CD4-positive, alpha-beta T cell treated with Interleukin-1 beta for 1 hour (primary cell): ENCODE results near the gene ADCY4.
"Not testable (repeated sequence)": the region's sequence is repeated elsewhere in the genome, so short reads cannot be mapped to it uniquely, and the experiment has no call there.

Source experiments
- DNase-seq, 2 donors: peaks; one replicate each; pipeline ENCODE4 v3.0.0-alpha.2; 2020 to 2022

ADCY4 gene

DNA sequence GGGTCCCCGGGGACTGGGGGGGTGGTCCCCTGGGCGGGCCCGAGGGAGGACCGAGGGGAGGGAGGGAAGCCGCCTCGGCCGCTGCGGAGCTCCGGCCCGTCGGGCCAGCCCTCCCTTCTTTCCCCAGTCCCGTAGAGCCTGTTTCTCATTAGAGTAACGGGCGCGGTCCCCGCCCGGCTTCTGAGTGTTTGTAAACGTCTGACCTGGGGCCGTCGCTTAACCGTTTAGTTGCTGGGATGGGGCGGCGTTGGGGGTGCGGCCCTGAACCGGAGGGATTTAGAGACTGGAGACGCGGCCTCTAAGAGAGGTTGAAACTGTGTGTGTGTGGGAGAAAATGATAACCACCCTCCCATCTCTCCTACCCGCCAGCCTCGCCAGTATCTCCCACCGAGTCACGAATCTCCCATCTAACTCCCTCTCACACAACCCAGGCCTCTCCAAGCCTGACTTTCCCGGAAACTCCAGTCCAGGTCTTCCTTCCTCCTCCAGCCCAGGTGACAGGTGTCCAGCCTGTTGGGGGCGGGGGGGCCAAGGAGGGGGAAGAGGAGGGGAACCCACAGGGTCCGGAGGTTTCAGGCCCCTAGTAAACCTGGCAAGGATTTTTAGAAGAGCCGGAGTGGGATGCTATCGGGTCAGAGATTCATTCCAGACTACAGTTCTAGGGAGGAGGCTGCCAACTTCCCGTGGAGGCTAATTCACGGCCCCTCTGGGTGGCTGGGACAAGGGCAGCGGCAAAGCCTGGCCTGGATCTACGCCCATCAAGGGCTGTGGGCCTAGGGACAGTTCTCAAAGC, 32.0 kb upstream of the ADCY4 start:
- peak; percentile 13 to 82 for DNase-seq

DNA sequence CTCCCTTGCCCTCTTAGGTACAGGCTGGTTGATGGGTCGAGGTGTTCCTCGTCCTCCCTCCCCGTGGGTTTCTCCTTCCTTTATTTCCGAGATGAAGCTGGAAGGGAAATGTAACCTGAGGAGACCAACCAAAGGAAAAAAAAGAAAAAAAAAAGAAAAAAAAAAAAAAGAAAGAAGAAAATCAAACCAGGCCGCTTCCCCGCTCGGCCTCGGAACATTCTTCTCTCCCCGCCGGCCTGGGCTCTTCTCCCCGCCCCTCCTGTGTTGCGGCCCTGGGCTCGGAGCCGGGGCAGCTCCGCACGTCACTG, 31.5 kb upstream of the ADCY4 start:
- DNase-seq = no peak

GRCh38 chr14:24365600-24366412, 30.9 kb upstream of the ADCY4 start:
- peak; percentile 65 to 81 for DNase-seq

- DNase-seq = no peak
Observed at GRCh38 chr14:24364841-24365240, 30.0 kb upstream of the ADCY4 start.

DNA sequence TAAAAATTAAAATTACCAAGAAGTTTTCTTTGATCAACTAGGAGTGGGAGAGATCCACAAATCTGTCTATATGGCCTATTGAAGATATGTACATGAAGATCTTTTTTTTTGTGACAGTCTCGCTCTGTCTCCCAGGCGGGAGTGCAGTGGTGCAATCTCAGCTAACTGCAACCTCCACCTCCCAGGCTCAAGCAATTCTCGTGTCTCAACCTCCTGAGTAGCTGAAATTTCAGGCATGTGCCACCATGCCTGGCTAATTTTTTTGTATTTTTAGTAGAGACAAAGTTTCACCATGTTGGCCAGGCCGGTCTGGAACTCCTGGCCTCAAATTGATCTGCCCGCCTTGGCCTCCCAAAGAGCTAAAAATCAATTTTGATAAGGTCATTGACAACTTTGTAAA, 28.5 kb upstream of the ADCY4 start:
- DNase-seq = no peak

GRCh38 chr14:24362241-24362960, 27.5 kb upstream of the ADCY4 start:
- DNase-seq = no peak

DNA sequence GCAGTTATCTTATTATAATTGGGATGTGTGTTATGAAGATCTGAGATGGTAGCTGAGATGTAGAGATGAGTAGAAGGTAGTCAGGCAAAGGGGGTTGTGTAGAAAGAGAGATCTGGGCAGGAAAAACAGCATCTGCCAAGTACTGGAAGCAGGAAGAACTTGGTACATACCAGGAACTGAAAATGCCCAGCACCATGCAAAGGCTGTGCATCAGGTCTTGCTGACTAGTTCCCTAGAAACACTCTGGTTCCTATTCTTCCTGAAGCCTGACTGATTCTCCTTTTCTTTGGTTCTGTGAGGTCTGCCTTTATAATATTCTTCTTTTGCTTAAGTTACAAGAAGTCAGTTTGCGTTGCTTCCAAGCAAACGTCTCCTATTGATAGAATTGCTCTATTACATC, 26.5 kb upstream of the ADCY4 start:
- no peak for DNase-seq

GRCh38 chr14:24360281-24360680, 25.4 kb upstream of the ADCY4 start:
- no peak for DNase-seq

DNA sequence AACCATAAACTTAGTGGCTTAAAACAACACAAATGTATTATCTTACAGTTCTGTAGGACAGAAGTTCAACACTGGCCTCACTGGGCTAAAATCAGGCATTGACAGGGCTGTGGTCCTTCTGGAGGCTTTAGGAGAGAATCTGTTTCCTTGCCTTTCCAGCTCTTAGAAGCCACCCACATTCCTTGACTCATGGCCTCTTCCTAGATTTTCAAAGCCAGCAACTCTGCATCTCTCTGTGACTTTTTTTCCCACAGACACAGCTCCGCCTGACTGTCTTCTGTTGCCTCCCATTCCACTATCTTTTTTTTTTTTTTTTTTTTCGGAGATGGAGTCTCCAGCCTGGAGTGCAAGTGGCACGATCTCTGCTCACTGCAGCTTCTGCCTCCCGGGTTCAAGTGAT, 21.3 kb upstream of the ADCY4 start:
- no peak for DNase-seq

DNA sequence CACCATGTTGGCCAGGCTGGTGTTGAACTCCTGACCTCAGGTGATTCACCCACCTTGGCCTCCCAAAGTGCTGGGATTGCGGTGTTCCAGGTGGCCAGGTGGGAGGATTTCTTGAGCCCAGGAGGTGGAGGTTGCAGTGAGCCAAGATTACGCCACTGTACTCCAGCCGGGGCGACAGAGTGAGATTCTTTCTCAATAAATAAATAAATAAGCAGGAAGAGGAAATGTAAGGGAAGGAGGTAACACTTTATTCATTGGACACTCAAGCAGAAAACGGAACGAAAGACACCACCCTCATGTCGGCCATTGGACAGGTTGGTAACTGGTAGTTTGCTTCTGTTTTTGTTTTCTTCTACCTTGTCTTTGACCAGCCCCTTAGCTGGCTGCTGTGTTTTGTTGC, 20.1 kb upstream of the ADCY4 start:
- no peak for DNase-seq

- DNase-seq = not testable (repeated sequence)
Observed at GRCh38 chr14:24354482-24354825, 19.6 kb upstream of the ADCY4 start.

GRCh38 chr14:24353559-24354481, 18.9 kb upstream of the ADCY4 start:
- DNase-seq = no peak

- DNase-seq = no peak
Observed at GRCh38 chr14:24351517-24351916, 16.6 kb upstream of the ADCY4 start.

GRCh38 chr14:24349742-24350141, 14.9 kb upstream of the ADCY4 start:
- no peak for DNase-seq

- DNase-seq = no peak
Observed at GRCh38 chr14:24348186-24348585, 13.3 kb upstream of the ADCY4 start.

DNA sequence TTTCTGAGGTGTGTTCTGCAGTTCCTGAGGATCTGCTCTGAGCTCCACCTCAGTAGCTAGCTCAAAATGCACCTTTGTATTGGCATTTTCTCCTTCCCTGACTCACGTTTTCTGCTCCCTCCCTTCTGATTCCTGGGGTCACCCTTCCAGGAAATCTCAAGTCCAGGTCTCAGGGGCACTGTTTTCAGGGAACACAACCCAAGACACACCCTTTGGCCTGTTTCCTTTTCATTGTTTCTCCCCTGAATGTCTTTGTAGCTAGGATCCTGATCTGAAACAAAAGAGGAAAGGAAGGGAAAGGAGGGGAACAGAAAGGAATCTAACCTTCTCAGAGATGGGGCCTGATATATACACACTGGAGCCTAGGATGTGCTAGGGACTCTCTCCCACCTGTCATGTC, 12.3 kb upstream of the ADCY4 start:
- no peak for DNase-seq

- DNase-seq = no peak
Observed at GRCh38 chr14:24343795-24344660, 9.2 kb upstream of the ADCY4 start.

GRCh38 chr14:24342889-24343288, 8.0 kb upstream of the ADCY4 start:
- no peak for DNase-seq

- DNase-seq = no peak
Observed at GRCh38 chr14:24340606-24341005, 5.7 kb upstream of the ADCY4 start.

DNA sequence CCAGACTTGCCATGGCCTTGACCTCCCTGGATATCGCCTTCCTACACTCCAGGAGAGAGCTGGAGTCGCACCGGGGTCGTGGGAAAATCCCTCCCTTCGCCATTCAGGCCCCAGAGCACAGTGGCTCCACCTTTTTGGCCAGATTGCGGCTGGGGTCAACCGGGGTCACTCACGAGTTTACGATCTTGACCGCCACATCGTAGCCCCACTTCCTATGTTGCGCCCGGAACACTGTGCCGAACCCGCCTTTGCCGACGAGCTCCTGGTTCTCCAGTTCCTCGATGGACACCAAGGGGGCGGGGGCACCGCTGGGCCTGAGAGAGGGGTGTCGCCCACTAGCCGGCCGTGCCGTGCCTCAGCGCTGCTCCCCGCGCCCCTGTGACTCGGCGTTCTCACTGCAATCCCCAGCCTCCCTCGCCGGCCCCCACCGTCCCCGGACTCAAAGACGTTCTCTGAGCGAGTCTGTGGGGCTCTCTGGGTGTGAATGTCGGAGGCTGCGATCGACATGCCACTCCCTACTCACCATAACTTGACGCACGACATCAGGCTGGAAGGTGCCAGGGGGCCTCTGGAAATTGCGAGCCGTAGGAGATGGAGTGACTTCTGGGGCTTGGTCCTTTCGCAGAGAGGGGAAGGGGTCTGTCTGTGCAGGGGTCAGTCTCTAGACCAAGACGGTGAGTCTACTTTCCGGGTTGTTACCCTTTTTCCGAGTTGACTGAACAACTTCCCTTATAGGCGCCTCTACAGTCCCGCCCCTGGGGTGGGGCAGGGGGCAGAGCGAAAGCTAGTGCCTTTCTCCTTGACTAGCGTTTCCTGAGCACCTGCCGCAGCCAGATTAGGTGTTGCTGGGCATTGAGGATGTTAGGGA, 4.6 kb upstream of the ADCY4 start, which contains the start of gene RIPK3:
TSS of gene RIPK3 (minus strand) at position 708 of the 868 bp plus-strand sequence. CDS start at position 543, 165 bp downstream.
- DNase-seq = peak; percentile 63 to 68

DNA sequence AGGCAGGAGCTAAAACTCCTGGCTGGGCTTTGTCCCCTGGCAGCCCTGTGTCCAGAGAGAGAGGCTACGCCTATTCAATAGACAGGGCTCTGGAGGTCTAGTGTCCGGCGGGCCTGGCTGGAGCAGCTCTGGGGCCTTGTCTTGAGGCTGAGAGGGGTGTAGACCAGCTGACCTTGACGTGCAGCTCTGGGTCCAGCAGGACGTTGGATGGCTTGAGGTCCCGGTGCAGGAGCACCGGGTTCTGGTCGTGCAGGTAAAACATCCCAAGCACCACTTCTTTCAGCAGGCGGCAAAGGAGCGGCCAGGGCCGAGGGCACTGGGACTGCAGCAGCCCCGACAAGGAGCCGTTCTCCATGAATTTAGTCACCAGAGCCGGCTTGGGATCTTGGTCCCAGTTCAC, 4.0 kb upstream of the ADCY4 start:
- DNase-seq = no peak
